HS-5 (cell line): ENCODE data around the gene NOC2L.
"Not testable (repeated sequence)": the region's sequence is repeated elsewhere in the genome, so short reads cannot be mapped to it uniquely, and the experiment has no call there.

ENCODE experiments used
- DNase-seq: peaks from one replicate; pipeline ENCODE4 v3.0.0-alpha.2; 2012; ENCODE audit warnings: low read depth

Gene NOC2L

GRCh38 chr1:904310-904950 lies 54.6 kb downstream of the NOC2L start:
- DNase-seq, result peak; percentile 29

DNA sequence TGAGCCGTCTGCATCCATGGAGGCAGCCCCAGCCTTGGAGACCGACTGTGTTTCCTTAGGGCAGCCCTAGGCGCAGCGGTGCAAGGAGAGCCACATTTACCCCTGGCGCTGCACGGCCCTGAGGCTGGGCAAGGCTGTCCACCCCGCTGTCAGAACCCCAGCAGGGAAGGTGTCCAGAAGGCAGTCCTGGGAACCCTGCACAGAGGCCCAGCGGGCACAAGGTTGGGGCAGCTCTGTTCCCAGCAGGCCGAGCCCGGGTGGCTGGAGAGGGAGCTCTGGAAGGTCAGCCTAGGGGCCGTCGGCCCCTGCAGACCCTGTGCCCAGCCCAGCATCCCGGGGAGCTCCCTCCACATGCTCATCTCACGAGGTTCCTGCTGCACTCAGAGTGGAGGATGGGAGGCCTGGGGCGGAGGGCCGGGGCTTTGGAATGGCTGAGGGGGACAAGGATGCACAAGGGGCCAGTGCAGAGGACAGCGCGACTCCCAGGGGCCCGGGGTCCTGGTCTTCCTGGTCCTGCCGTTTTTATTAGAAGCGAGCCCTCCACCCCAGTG lies 55.3 kb downstream of the NOC2L start:
- no peak for DNase-seq

DNA sequence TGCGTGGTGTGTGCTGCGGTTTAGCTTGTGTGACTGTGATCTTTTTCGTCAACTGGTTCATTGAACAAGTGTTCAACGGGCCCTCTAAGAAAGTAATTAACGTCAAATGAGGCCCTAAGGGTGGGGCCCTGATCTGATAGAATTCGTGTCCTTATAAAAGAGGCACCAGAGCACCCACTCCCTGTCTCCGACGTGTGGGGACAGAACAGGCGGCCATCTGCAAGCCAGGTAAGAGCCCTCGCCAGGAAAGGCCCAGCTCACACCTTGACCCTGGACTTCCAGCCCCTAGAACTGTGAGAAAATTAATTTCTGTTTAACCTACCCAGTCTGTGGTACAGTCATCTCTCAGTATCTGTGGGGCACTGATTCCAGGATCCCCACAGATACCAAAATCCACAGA lies 55.8 kb downstream of the NOC2L start:
- DNase-seq, result no peak

- DNase-seq, result no peak
Measured at GRCh38 chr1:902802-903201, 56.3 kb downstream of the NOC2L start.

DNA sequence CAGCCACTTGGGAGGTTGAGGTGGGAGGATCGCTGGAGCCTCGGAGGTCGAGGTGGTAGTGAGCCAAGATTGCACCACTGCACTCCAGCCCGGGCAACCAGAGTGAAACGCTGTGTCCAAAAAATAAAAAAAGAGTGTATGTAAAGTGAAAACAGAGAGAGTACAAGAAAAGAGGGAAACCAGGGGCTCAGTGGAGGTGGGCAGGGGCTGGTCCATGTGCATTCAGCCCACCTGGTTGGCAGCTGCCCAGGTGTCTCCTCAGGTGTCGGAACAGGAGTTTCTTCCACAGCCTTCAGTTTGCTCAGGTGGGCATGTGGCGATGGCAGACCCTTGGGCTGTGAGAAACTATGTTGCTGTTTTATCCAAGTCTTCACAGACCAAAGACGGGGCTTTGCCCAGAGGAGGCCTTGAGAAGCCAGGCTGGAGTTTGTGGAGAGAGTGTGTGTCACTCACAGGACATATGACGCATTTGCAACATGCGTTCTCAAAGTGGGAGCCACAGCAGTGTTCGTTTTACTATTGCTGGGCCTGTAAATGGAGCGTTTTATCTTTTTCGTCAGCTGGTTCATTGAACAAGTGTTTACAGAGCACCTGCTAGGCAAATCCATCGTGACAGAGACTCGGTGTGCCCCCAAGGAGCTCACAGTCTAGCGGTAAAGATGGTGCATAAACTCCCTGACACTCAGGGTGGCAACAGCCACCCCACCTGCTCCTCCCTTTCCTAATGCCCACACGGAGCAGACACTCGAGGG lies 57.8 kb downstream of the NOC2L start:
- DNase-seq, result no peak

DNA sequence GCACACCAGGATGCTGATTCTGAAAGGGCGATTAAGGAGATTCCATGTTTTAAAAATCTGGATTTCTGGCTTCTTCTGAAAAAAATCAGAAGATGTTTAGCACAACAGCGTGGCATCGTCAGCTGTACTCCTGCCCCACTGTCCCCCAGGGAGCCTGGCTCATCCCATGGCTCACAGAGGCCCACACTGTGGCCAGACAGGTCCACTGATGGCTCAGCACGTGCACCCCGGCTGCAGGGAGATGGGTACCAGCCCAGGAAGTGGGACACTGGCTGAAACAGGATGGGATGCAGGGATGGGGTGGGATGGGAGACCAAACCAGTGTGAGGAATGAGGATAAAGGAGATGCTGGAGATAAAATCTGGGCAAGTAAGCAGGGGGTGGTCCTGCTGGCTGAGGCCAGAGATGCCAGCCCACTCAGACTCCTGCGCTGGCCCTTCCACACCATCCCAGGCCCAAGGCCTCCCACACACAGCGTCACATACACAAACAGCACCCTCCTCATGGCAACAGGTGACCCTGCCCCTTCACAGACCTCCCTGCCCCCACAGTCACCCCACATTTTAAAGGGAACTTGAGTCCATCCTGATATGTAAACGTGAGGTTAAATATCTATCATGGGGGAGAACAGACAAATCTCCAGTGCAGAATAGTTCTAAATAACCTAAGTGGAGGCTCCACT lies 59.3 kb downstream of the NOC2L start:
- no peak for DNase-seq

DNA sequence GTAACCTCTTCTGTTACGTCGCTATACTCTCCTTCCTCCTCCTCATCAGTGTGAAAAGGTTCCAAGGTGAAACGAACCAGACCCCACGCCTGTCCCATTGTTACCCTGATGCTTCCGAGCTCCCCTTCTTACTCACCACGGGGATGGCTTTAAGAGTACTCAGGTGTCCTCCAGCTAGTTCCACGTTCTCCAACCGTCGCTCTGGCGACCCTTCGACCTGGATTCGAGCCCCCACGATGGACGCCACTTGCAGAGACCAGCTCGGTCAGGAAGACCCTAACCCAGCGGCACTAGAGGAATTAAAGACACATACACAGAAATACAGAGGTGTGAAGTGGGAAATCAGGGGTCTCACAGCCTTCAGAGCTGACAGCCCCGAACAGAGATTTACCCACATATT lies 61.1 kb downstream of the NOC2L start:
- not testable (repeated sequence) for DNase-seq

DNA sequence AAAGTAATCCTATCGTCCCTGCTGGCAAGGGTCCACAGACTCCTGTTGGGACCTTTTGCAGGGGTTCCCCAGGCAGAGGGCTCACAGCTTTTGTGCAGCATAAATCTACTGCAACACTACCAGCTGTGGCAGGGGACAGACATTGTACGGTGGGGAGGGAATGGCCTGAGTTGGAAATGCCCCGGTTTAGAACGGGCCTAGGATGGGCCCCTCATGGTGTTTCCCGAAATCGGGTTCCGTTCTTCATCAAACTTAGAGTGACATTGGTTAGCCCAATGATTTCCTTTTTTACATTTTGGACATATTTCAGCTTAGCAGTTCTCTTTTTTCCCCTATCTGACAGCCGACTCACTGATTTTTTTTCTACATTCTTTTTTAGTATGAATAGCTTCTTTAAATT lies 61.8 kb downstream of the NOC2L start:
- no peak for DNase-seq
